Measurements from ENCODE around the gene HOXB4.

GRCh38 chr17:48592057-48592514 is 13.9 kb upstream of the HOXB4 start:
- TF ChIP-seq CEBPB (IDR thresholded peaks at IDR 0.05; ENCODE audit: borderline replicate concordance in 1 of 2, low read depth in 2 of 2, low read length in 2 of 2) (no peak), CTCF (IDR thresholded peaks at IDR 0.05 in 2 of 3, conservative IDR thresholded peaks at IDR 0.05 in 1 of 3; ENCODE audit: control insufficient read depth in 2 of 3, extremely low read depth in 1 of 3, insufficient read depth in 1 of 3, low read depth in 3 of 3, low read length in 3 of 3) (no peak), E2F4 (IDR thresholded peaks at IDR 0.05; ENCODE audit: low read depth, low read length) (no peak), ATF2 (IDR thresholded peaks at IDR 0.05; ENCODE audit: low read length) (no peak), MXI1 (IDR thresholded peaks at IDR 0.05; ENCODE audit: low read depth, low read length) (no peak), MEF2A (IDR thresholded peaks at IDR 0.05; ENCODE audit: insufficient read depth, low read depth, low read length) (no peak), KAT2A (conservative IDR thresholded peaks at IDR 0.05; ENCODE audit: control insufficient read depth, low read depth, low read length) (no peak), HDGF (IDR thresholded peaks at IDR 0.05) (no peak), SIX5 (IDR thresholded peaks at IDR 0.05; ENCODE audit: low read depth, low read length, severe bottlenecking) (no peak), POLR2A (IDR thresholded peaks at IDR 0.05; ENCODE audit: low read depth, low read length) (no peak)

Data from GM12878 (cell line).